Ovary (tissue), 3 donors: Measurements from ENCODE around the gene TEP1.

ENCODE experiments used
- CTCF ChIP-seq, 3 donors: fragments of 450-650 bp in 2 of 3; fragments of 200-600 bp in 1 of 3; IDR thresholded peaks; one replicate each; pipeline versions ENCODE4 v1.5.1 to v1.8.0; 2016 to 2022; ENCODE audit warnings: antibody characterized with exemption in 3 of 3, mild to moderate bottlenecking in 1 of 3
- EP300 ChIP-seq: sonication (generic); formaldehyde crosslinking; IDR thresholded peaks from one replicate; pipeline ENCODE4 v1.6.1; 2017; ENCODE audit warnings: antibody characterized with exemption
- POLR2A ChIP-seq: fragments of 450-650 bp; IDR thresholded peaks from one replicate; pipeline ENCODE4 v1.6.1; 2017; ENCODE audit warnings: antibody characterized with exemption, mild to moderate bottlenecking, moderate library complexity
- donor health status: DM: no; HTN: no; CAD: no.

- no peak for TF ChIP-seq CTCF (IDR thresholded peaks at IDR 0.05)
- no peak for TF ChIP-seq POLR2A
- TF ChIP-seq EP300 = no peak
These were observed 9.6 kb upstream of the TEP1 start for GRCh38 chr14:20422886-20423285.
